ENCODE measurements around the gene DPF3.
A peak's percentile ranks its signal among the peaks of the same experiment; 100 is the strongest.

The DPF3 gene

GRCh38 chr14:72636871-72637270, 257.0 kb downstream of the DPF3 start:
- DNase-seq = no peak

- DNase-seq = no peak
Measured at GRCh38 chr14:72636094-72636493, 257.8 kb downstream of the DPF3 start.

GRCh38 chr14:72634691-72635616, 258.9 kb downstream of the DPF3 start:
- DNase-seq = no peak

GRCh38 chr14:72633551-72633950, 260.4 kb downstream of the DPF3 start:
- no peak for DNase-seq

GRCh38 chr14:72632727-72633126, 261.2 kb downstream of the DPF3 start:
- DNase-seq = no peak

- DNase-seq = no peak
Measured at GRCh38 chr14:72631401-72631800, 262.5 kb downstream of the DPF3 start.

- no peak for DNase-seq
Measured at GRCh38 chr14:72630374-72630773, 263.5 kb downstream of the DPF3 start.

GRCh38 chr14:72629534-72629933, 264.4 kb downstream of the DPF3 start:
- DNase-seq = no peak

- no peak for DNase-seq
Measured at GRCh38 chr14:72625689-72626088, 268.2 kb downstream of the DPF3 start.

- DNase-seq = no peak
Measured at GRCh38 chr14:72621387-72622065, 272.4 kb downstream of the DPF3 start.

- no peak for DNase-seq
Measured at GRCh38 chr14:72619881-72620280, 274.0 kb downstream of the DPF3 start.

- DNase-seq = no peak
Measured at GRCh38 chr14:72619111-72619571, 274.8 kb downstream of the DPF3 start.

GRCh38 chr14:72618424-72618823, 275.5 kb downstream of the DPF3 start:
- DNase-seq = no peak

GRCh38 chr14:72617391-72618031, 276.4 kb downstream of the DPF3 start:
- DNase-seq = peak; percentile 66

GRCh38 chr14:72616811-72617210, 277.1 kb downstream of the DPF3 start:
- no peak for DNase-seq

- DNase-seq = peak; percentile 63
Measured at GRCh38 chr14:72616294-72616693, 277.6 kb downstream of the DPF3 start.

- DNase-seq = no peak
Measured at GRCh38 chr14:72615451-72616121, 278.3 kb downstream of the DPF3 start.

- DNase-seq = no peak
Measured at GRCh38 chr14:72614891-72615415, 278.9 kb downstream of the DPF3 start.

- DNase-seq = no peak
Measured at GRCh38 chr14:72614365-72614764, 279.5 kb downstream of the DPF3 start.

- no peak for DNase-seq
Measured at GRCh38 chr14:72613975-72614319, 280.0 kb downstream of the DPF3 start.

- DNase-seq = no peak
Measured at GRCh38 chr14:72613231-72613974, 280.5 kb downstream of the DPF3 start.

- DNase-seq = no peak
Measured at GRCh38 chr14:72612041-72612440, 281.9 kb downstream of the DPF3 start.

All from right hindlimb (tissue), 1 donor.